ENCODE measurements around the gene B4GALT5.
"Not testable (repeated sequence)": the region's sequence is repeated elsewhere in the genome, so short reads cannot be mapped to it uniquely, and the experiment has no call there.

B4GALT5 gene

GRCh38 chr20:49711667-49711987 is 2.1 kb downstream of the B4GALT5 start:
- Histone ChIP-seq H3K27me3 (ENCODE audit: low read depth, low read length) (no peaks in the 10 kb centered on the region), H3K79me2 (ENCODE audit: low read length) (peaks cover 83% of the 10 kb centered on the region), H4K20me1 (ENCODE audit: insufficient read depth, low read length) (peaks cover 56% of the 10 kb centered on the region), H3K9ac (ENCODE audit: low read length) (peak overlapping the region; percentile 98; the same call in 1 of the 2 replicates), H3K27ac (ENCODE audit: low read length) (no peak overlapping the region), H3K4me3 (ENCODE audit: low read length) (peak overlapping the region; percentile 95), H3K4me2 (ENCODE audit: low read length) (peak overlapping the region; percentile 86), H3K4me1 (ENCODE audit: low read length) (peaks cover 58% of the 10 kb centered on the region), H2AFZ (ENCODE audit: low read depth, low read length) (no peak overlapping the region), H3K36me3 (replicated peaks; ENCODE audit: low read depth, low read length) (peaks cover 27% of the 10 kb centered on the region), H3K9me3 (ENCODE audit: insufficient read depth, low read length) (no peaks in the 10 kb centered on the region)
- TF ChIP-seq EZH2phosphoT487 (IDR thresholded peaks at IDR 0.05; ENCODE audit: low read depth) (no peak), CTCF (IDR thresholded peaks at IDR 0.05; ENCODE audit: low read depth, low read length) (no peak)

- Histone ChIP-seq H4K20me1 (ENCODE audit: insufficient read depth, low read length) (peaks cover 61% of the 10 kb centered on the region), H3K9me3 (ENCODE audit: insufficient read depth, low read length) (no peaks in the 10 kb centered on the region), H3K4me3 (ENCODE audit: low read length) (peak overlapping the region; percentile 95), H3K9ac (ENCODE audit: low read length) (no peak overlapping the region), H3K4me1 (ENCODE audit: low read length) (peaks cover 63% of the 10 kb centered on the region), H3K27ac (ENCODE audit: low read length) (no peak overlapping the region), H3K4me2 (ENCODE audit: low read length) (peak overlapping the region; percentile 86), H3K36me3 (replicated peaks; ENCODE audit: low read depth, low read length) (peaks cover 27% of the 10 kb centered on the region), H3K27me3 (ENCODE audit: low read depth, low read length) (no peaks in the 10 kb centered on the region), H3K79me2 (ENCODE audit: low read length) (peaks cover 88% of the 10 kb centered on the region), H2AFZ (ENCODE audit: low read depth, low read length) (no peak overlapping the region)
- TF ChIP-seq CTCF (IDR thresholded peaks at IDR 0.05; ENCODE audit: low read depth, low read length) (no peak), EZH2phosphoT487 (IDR thresholded peaks at IDR 0.05; ENCODE audit: low read depth) (no peak)
Observed at GRCh38 chr20:49710971-49711666, 2.6 kb downstream of the B4GALT5 start.

- H3K9ac ChIP-seq (ENCODE audit: low read length) = no peak overlapping the region
- H2AFZ ChIP-seq (ENCODE audit: low read depth, low read length) = no peak overlapping the region
- no peak for TF ChIP-seq CTCF (IDR thresholded peaks at IDR 0.05; ENCODE audit: low read depth, low read length)
- TF ChIP-seq EZH2phosphoT487 (IDR thresholded peaks at IDR 0.05; ENCODE audit: low read depth) = no peak
- H4K20me1 ChIP-seq (ENCODE audit: insufficient read depth, low read length) = peaks cover 75% of the 10 kb centered on the region
- no peak overlapping the region for H3K4me3 ChIP-seq (ENCODE audit: low read length)
- peaks cover 89% of the 10 kb centered on the region for H3K4me1 ChIP-seq (ENCODE audit: low read length)
- H3K9me3 ChIP-seq (ENCODE audit: insufficient read depth, low read length) = no peaks in the 10 kb centered on the region
- peaks cover 26% of the 10 kb centered on the region for H3K36me3 ChIP-seq (replicated peaks; ENCODE audit: low read depth, low read length)
- peaks cover 100% of the 10 kb centered on the region for H3K79me2 ChIP-seq (ENCODE audit: low read length)
- H3K27me3 ChIP-seq (ENCODE audit: low read depth, low read length) = no peaks in the 10 kb centered on the region
- no peak overlapping the region for H3K4me2 ChIP-seq (ENCODE audit: low read length)
- peak overlapping the region; percentile 2; the same call in 1 of the 2 replicates for H3K27ac ChIP-seq (ENCODE audit: low read length)
Observed at GRCh38 chr20:49707118-49707517, 6.6 kb downstream of the B4GALT5 start.

GRCh38 chr20:49706630-49707091 is 7.0 kb downstream of the B4GALT5 start:
- Histone ChIP-seq H3K4me3 (ENCODE audit: low read length) (no peak overlapping the region), H3K36me3 (replicated peaks; ENCODE audit: low read depth, low read length) (peaks cover 25% of the 10 kb centered on the region), H3K79me2 (ENCODE audit: low read length) (peaks cover 100% of the 10 kb centered on the region), H3K4me2 (ENCODE audit: low read length) (peak overlapping the region; percentile 4; the same call in 1 of the 2 replicates), H2AFZ (ENCODE audit: low read depth, low read length) (no peak overlapping the region), H3K9ac (ENCODE audit: low read length) (no peak overlapping the region), H4K20me1 (ENCODE audit: insufficient read depth, low read length) (peaks cover 70% of the 10 kb centered on the region), H3K4me1 (ENCODE audit: low read length) (peaks cover 89% of the 10 kb centered on the region), H3K27me3 (ENCODE audit: low read depth, low read length) (no peaks in the 10 kb centered on the region), H3K9me3 (ENCODE audit: insufficient read depth, low read length) (no peaks in the 10 kb centered on the region), H3K27ac (ENCODE audit: low read length) (peak overlapping the region; percentile 15)
- no peak for TF ChIP-seq EZH2phosphoT487 (IDR thresholded peaks at IDR 0.05; ENCODE audit: low read depth)
- no peak for TF ChIP-seq CTCF (IDR thresholded peaks at IDR 0.05; ENCODE audit: low read depth, low read length)

GRCh38 chr20:49705893-49706292 is 7.8 kb downstream of the B4GALT5 start:
- H4K20me1 ChIP-seq (ENCODE audit: insufficient read depth, low read length) = peaks cover 62% of the 10 kb centered on the region
- peak overlapping the region; percentile 38 for H3K27ac ChIP-seq (ENCODE audit: low read length)
- not testable (repeated sequence) for H3K27me3 ChIP-seq (ENCODE audit: low read depth, low read length); H3K4me3 ChIP-seq (ENCODE audit: low read length); H2AFZ ChIP-seq (ENCODE audit: low read depth, low read length); H3K9ac ChIP-seq (ENCODE audit: low read length); H3K9me3 ChIP-seq (ENCODE audit: insufficient read depth, low read length)
- peaks cover 18% of the 10 kb centered on the region for H3K36me3 ChIP-seq (replicated peaks; ENCODE audit: low read depth, low read length)
- peak overlapping the region; percentile 50 for H3K4me2 ChIP-seq (ENCODE audit: low read length)
- H3K4me1 ChIP-seq (ENCODE audit: low read length) = peaks cover 89% of the 10 kb centered on the region
- H3K79me2 ChIP-seq (ENCODE audit: low read length) = peaks cover 100% of the 10 kb centered on the region

Measured in OCI-LY3 (cell line).